Naive thymus-derived CD4-positive, alpha-beta T cell (primary cell): Measurements from ENCODE around the gene MYORG. TPM values are rescaled to one million over a fixed set of nuclear protein-coding genes. Genes with fewer than 3 reads are reported as not detected.

Source experiments
- ATAC-seq: fragments of 150-1000 bp; cut with Tn5 transposase; 2 replicates; pipeline ENCODE4 v1.10.0; 2021; ENCODE audit warnings: mild to moderate bottlenecking, moderate library complexity
- CTCF ChIA-PET: fragments of 350-600 bp; sonication (Branson Sonifier 250); formaldehyde crosslinking; loops from one replicate; lab custom pipeline; 2021; ENCODE audit warnings: antibody characterized with exemption; lab: Charles Lee
- POLR2A ChIA-PET: fragments of 350-600 bp; sonication (Branson Sonifier 250); formaldehyde crosslinking; loops from one replicate; lab custom pipeline; 2021; ENCODE audit warnings: antibody characterized with exemption, inconsistent platforms; lab: Charles Lee
- DNase-seq, 9 donors: peaks; one replicate each; pipeline versions ENCODE4 v3.0.0 to v3.0.0-alpha.2; 2020 to 2022; ENCODE audit warnings: mixed read lengths in 1 of 9
- H3K27ac ChIP-seq: one replicate; pipeline ENCODE4 v1.7.0; 2013; ENCODE audit warnings: mild to moderate bottlenecking, low read depth, low read length, moderate library complexity
- H3K27me3 ChIP-seq, 2 donors: one replicate each; pipeline ENCODE4 v1.7.0; 2013; ENCODE audit warnings: low read length in 2 of 2, mild to moderate bottlenecking in 2 of 2, moderate library complexity in 2 of 2; ENCODE audit not compliant: control insufficient read depth in 2 of 2, insufficient read depth in 2 of 2
- H3K36me3 ChIP-seq, 3 experiments: 1 replicate in 2 of 3; 2 replicates in 1 of 3; pipeline ENCODE4 v1.7.0; 2013; ENCODE audit warnings: low read length in 3 of 3, mild to moderate bottlenecking in 3 of 3, moderate library complexity in 1 of 3; ENCODE audit not compliant: insufficient read depth in 3 of 3, control insufficient read depth in 2 of 3
- H3K4me1 ChIP-seq, 2 donors: one replicate each; pipeline ENCODE4 v1.7.0; 2013; ENCODE audit warnings: low read length in 2 of 2, mild to moderate bottlenecking in 2 of 2, moderate library complexity in 1 of 2; ENCODE audit not compliant: control insufficient read depth in 2 of 2, insufficient read depth in 2 of 2
- H3K4me3 ChIP-seq: 2 replicates; pipeline ENCODE4 v1.7.0; 2013; ENCODE audit warnings: mild to moderate bottlenecking, low read length
- H3K9me3 ChIP-seq, 3 experiments: 1 replicate in 2 of 3; 2 replicates in 1 of 3; pipeline ENCODE4 v1.7.0; 2013; ENCODE audit warnings: low read length in 3 of 3; ENCODE audit not compliant: control insufficient read depth in 2 of 3
- H3K27ac Mint-ChIP-seq, 9 donors: one replicate each; pipeline ENCODE4 v1.8.0; 2020 to 2022; ENCODE audit warnings: mixed read lengths in 9 of 9, mild to moderate bottlenecking in 8 of 9, moderate library complexity in 5 of 9, inconsistent platforms in 2 of 9
- H3K27me3 Mint-ChIP-seq, 5 donors: one replicate each; pipeline ENCODE4 v1.8.0; 2021 to 2022; ENCODE audit warnings: mixed read lengths in 5 of 5, mild to moderate bottlenecking in 1 of 5
- H3K36me3 Mint-ChIP-seq, 5 donors: one replicate each; pipeline ENCODE4 v1.8.0; 2020 to 2022; ENCODE audit warnings: mixed read lengths in 5 of 5, mild to moderate bottlenecking in 3 of 5, inconsistent platforms in 1 of 5
- H3K4me1 Mint-ChIP-seq, 7 donors: one replicate each; pipeline ENCODE4 v1.8.0; 2020 to 2022; ENCODE audit warnings: mixed read lengths in 7 of 7, mild to moderate bottlenecking in 3 of 7, inconsistent platforms in 1 of 7
- H3K4me3 Mint-ChIP-seq, 10 donors: one replicate each; pipeline ENCODE4 v1.8.0; 2020 to 2022; ENCODE audit warnings: mild to moderate bottlenecking in 10 of 10, mixed read lengths in 10 of 10, moderate library complexity in 6 of 10, inconsistent platforms in 2 of 10
- H3K9me3 Mint-ChIP-seq, 11 donors: one replicate each; pipeline ENCODE4 v1.8.0; 2020 to 2022; ENCODE audit warnings: mixed read lengths in 11 of 11, mild to moderate bottlenecking in 4 of 11, inconsistent platforms in 1 of 11, moderate library complexity in 1 of 11
- intact Hi-C, 2 donors: fragments of 100-400 bp; cut with micrococcal nuclease; formaldehyde crosslinking; loops; one replicate each; pipeline ENCODE4 v1.15.1; 2023
- polyA plus RNA-seq, 2 donors: library from polyadenylated mRNA; unstranded; fragments of 300-500 nt; fragmentation: Illumina TruSeq; gene quantifications; one replicate each; pipeline ENCODE4 v1.2.3, GENCODE V29; 2021
- total RNA-seq, 6 experiments: library from RNA in 5 of 6; stranded (reverse) in 5 of 6; gene quantifications; 1 replicate in 5 of 6; 2 replicates in 1 of 6; pipeline ENCODE4 v1.2.3 and lab custom pipeline; 2021 to 2026

The MYORG gene
- total and polyA plus RNA-seq, 7 experiments from 2014 or later, result 0.28 to 1.9 (median 0.78) TPM

- ChIA-PET CTCF (interaction anchor here (0.6 to 5.2 kb wide), 5 partner anchors 23 to 734 kb away, joined by 3 to 39 read pairs (median 3); no protein-coding TSS in a partner anchor), POLR2A (interaction anchor here (0.9 to 6.1 kb wide), 4 partner anchors 17 to 257 kb away, joined by 3 to 62 read pairs (median 4); partner anchors contain the start of genes DNAI1 and SIGMAR1)
- H3K27me3 Mint-ChIP-seq, result peaks cover 0 to 11% (median 0%) of the 10 kb centered on the region in 5 donors
- H3K27me3 ChIP-seq, result no peaks in the 10 kb centered on the region
- H3K27ac Mint-ChIP-seq, result peak overlapping the region; percentile 73 to 93 (median 86)
- no peaks in the 10 kb centered on the region for H3K36me3 Mint-ChIP-seq
- H3K36me3 ChIP-seq, result no peaks in the 10 kb centered on the region
- H3K4me1 ChIP-seq, result peaks cover 16 to 22% of the 10 kb centered on the region in 2 donors
- intact Hi-C loops, result loop anchor here in 1 of 2 donors (1.0 kb wide), 4 partner anchors 78 to 286 kb away; partner anchors contain the start of genes DNAI1 and FAM219A
- H3K4me3 Mint-ChIP-seq, result peak overlapping the region; percentile 78 to 94 (median 91)
- H3K4me3 ChIP-seq, result peak overlapping the region; percentile 58
- peaks cover 0 to 2% (median 0%) of the 10 kb centered on the region in 11 donors for H3K9me3 Mint-ChIP-seq
- DNase-seq, result peak; percentile 56 to 81 (median 77)
- H3K4me1 Mint-ChIP-seq, result peaks cover 24 to 46% (median 41%) of the 10 kb centered on the region in 7 donors
- peak overlapping the region; percentile 65 for H3K27ac ChIP-seq
- ATAC-seq, result peak; percentile 60
- no peaks in the 10 kb centered on the region for H3K9me3 ChIP-seq
Observed at GRCh38 chr9:34380511-34381315, 4.0 kb upstream of the MYORG start.

DNA sequence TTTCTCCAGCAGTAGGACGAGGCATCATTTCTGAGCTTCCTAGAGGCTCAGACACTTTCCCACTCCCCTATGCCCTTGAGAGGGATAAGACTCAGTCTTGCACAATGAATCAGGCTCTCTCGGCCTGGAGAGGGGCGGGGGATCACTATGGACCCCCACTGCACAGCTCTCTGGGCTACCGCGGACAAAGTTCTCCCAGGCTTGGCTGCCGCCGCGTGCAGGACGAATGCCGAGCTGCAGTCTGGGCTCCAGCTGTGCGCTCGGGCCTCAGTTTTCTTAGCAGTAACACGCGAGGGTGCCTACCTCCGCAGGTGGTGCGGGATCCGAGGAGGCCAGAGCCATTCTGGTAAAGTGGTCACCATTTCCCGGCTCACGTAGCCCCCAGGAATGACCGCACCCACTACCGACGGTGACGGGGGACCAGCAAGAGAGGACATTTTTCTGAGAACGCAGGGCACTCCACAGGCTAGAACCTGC, 3.4 kb upstream of the MYORG start:
- intact Hi-C loops, result loop anchor here in 1 of 2 donors (1.0 kb wide), 4 partner anchors 78 to 286 kb away; partner anchors contain the start of genes DNAI1 and FAM219A
- CTCF ChIA-PET, result interaction anchor here (1.3 to 5.2 kb wide), 3 partner anchors 24 to 124 kb away, joined by 3 to 39 read pairs (median 9); no protein-coding TSS in a partner anchor

GRCh38 chr9:34379334-34380033, 2.8 kb upstream of the MYORG start:
- H3K4me1 Mint-ChIP-seq, result peaks cover 25 to 51% (median 46%) of the 10 kb centered on the region in 7 donors
- POLR2A ChIA-PET, result interaction anchor here (0.8 to 6.1 kb wide), 4 partner anchors 15 to 258 kb away, joined by 3 to 62 read pairs (median 4); partner anchors contain the start of genes DNAI1 and SIGMAR1

More for the DNA sequence above, 3.4 kb upstream of the MYORG start:
- peaks cover 0 to 11% (median 0%) of the 10 kb centered on the region in 5 donors for H3K27me3 Mint-ChIP-seq
- peaks cover 0 to 2% (median 0%) of the 10 kb centered on the region in 11 donors for H3K9me3 Mint-ChIP-seq
- no peaks in the 10 kb centered on the region for H3K36me3 ChIP-seq
- peak overlapping the region; percentile 78 to 94 (median 91) for H3K4me3 Mint-ChIP-seq
- POLR2A ChIA-PET, result interaction anchor here (0.9 to 6.1 kb wide), 4 partner anchors 17 to 258 kb away, joined by 3 to 62 read pairs (median 4); partner anchors contain the start of genes DNAI1 and SIGMAR1
- no peaks in the 10 kb centered on the region for H3K9me3 ChIP-seq
- H3K4me1 ChIP-seq, result peaks cover 16 to 22% of the 10 kb centered on the region in 2 donors
- peak overlapping the region; percentile 73 to 91 (median 86) for H3K27ac Mint-ChIP-seq
- DNase-seq, result peak in 6 of 9 donors; percentile 12 to 42 (median 34)
- H3K4me1 Mint-ChIP-seq, result peaks cover 25 to 51% (median 46%) of the 10 kb centered on the region in 7 donors
- peak overlapping the region; percentile 58 for H3K4me3 ChIP-seq
- no peaks in the 10 kb centered on the region for H3K27me3 ChIP-seq
- peak overlapping the region; percentile 63 for H3K27ac ChIP-seq
- ATAC-seq, result no peak
- H3K36me3 Mint-ChIP-seq, result no peaks in the 10 kb centered on the region

DNA sequence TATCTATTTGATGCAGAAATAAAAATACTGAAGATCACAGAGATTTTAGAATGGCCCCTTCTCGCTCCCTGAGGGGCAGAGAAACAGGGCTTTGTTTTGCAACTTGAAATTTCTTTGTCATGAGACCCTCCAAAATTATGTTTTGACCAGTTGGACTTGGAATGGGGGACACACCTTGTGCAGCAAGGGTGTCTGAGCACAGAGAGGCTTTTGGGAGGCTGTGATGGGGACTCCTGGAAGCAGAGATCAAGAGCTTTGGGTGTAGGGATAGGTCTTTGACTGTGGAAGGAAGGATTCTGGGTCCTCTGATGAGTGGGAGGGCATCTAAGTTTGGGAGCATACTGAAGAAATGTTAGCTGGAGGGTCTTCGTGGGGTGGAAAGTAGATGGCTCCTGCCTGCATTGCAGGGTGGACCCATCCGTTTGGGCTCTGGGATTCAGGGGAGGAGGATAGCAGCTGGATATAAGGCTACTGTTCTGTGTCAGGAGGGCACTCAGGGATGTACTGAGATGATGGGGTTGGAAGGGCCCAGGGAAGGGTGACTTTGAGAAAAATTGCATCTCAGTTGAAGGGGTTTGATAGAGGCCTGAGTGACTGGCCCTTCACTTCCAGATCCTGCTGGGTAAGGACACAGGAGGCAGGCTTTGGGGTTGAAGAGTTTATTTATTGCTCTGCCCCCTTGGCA, 1.8 kb upstream of the MYORG start:
- no peaks in the 10 kb centered on the region for H3K9me3 ChIP-seq
- Mint-ChIP-seq H3K9me3 (peaks cover 0 to 2% (median 0%) of the 10 kb centered on the region in 11 donors), H3K36me3 (peaks cover 0 to 4% (median 0%) of the 10 kb centered on the region in 5 donors), H3K27ac (peak overlapping the region in 2 of 9 donors; percentile 49 to 86), H3K27me3 (peaks cover 0 to 11% (median 0%) of the 10 kb centered on the region in 5 donors), H3K4me1 (peaks cover 27 to 51% (median 46%) of the 10 kb centered on the region in 7 donors), H3K4me3 (peak overlapping the region in 9 of 10 donors; percentile 6 to 91 (median 57))
- intact Hi-C loops, result loop anchor here (1.0 to 10.0 kb wide), 15 partner anchors 46 to 1826 kb away; partner anchors contain the start of genes CLTA (in 1 of the 2), DNAJA1 (in 1 of the 2), HINT2 (in 1 of the 2) and KIF24 (in 1 of the 2)
- H3K4me1 ChIP-seq, result peaks cover 16 to 22% of the 10 kb centered on the region in 2 donors
- CTCF ChIA-PET, result interaction anchor here (1.0 to 5.2 kb wide), 8 partner anchors 10 to 123 kb away, joined by 3 to 39 read pairs (median 4); no protein-coding TSS in a partner anchor
- no peak overlapping the region for H3K27ac ChIP-seq
- ATAC-seq, result no peak
- POLR2A ChIA-PET, result interaction anchor here (1.5 to 6.1 kb wide), 3 partner anchors 45 to 286 kb away, joined by 3 to 62 read pairs (median 6); no protein-coding TSS in a partner anchor
- H3K27me3 ChIP-seq, result no peaks in the 10 kb centered on the region
- no peaks in the 10 kb centered on the region for H3K36me3 ChIP-seq
- DNase-seq, result no peak
- no peak overlapping the region for H3K4me3 ChIP-seq

More at GRCh38 chr9:34379334-34380033, 2.8 kb upstream of the MYORG start:
- Histone ChIP-seq H3K4me1 (peaks cover 16 to 22% of the 10 kb centered on the region in 2 donors), H3K27me3 (no peaks in the 10 kb centered on the region), H3K36me3 (no peaks in the 10 kb centered on the region), H3K27ac (peak overlapping the region; percentile 63), H3K9me3 (no peaks in the 10 kb centered on the region), H3K4me3 (peak overlapping the region; percentile 58)
- peak overlapping the region; percentile 63 to 91 (median 86) for H3K27ac Mint-ChIP-seq
- DNase-seq (peak; percentile 78 to 94 (median 90)), ATAC-seq (peak; percentile 65)
- peak overlapping the region; percentile 78 to 94 (median 91) for H3K4me3 Mint-ChIP-seq
- intact Hi-C loops, result loop anchor here (1.0 to 10.0 kb wide), 19 partner anchors 47 to 1827 kb away; partner anchors contain the start of genes CLTA (in 1 of the 2), DNAI1 (in 1 of the 2), DNAJA1 (in 1 of the 2) and FAM219A (in 1 of the 2)
- H3K36me3 Mint-ChIP-seq, result no peaks in the 10 kb centered on the region
- CTCF ChIA-PET, result interaction anchor here (1.0 to 5.2 kb wide), 6 partner anchors 19 to 123 kb away, joined by 3 to 39 read pairs (median 4); no protein-coding TSS in a partner anchor
- peaks cover 0 to 11% (median 0%) of the 10 kb centered on the region in 5 donors for H3K27me3 Mint-ChIP-seq
- peaks cover 0 to 2% (median 0%) of the 10 kb centered on the region in 11 donors for H3K9me3 Mint-ChIP-seq

GRCh38 chr9:34377404-34377746, 677 bp upstream of the MYORG start:
- DNase-seq (no peak), ATAC-seq (no peak)
- Mint-ChIP-seq H3K27ac (peak overlapping the region in 5 of 9 donors; percentile 52 to 78 (median 65)), H3K4me3 (peak overlapping the region; percentile 78 to 94 (median 91)), H3K36me3 (peaks cover 0 to 4% (median 0%) of the 10 kb centered on the region in 5 donors), H3K9me3 (peaks cover 0 to 2% (median 0%) of the 10 kb centered on the region in 11 donors), H3K27me3 (peaks cover 0 to 7% (median 0%) of the 10 kb centered on the region in 5 donors), H3K4me1 (peaks cover 27 to 51% (median 46%) of the 10 kb centered on the region in 7 donors)
- Histone ChIP-seq H3K27ac (peak overlapping the region; percentile 28), H3K36me3 (no peaks in the 10 kb centered on the region), H3K4me3 (peak overlapping the region; percentile 82), H3K27me3 (no peaks in the 10 kb centered on the region), H3K4me1 (peaks cover 16 to 22% of the 10 kb centered on the region in 2 donors), H3K9me3 (no peaks in the 10 kb centered on the region)
- intact Hi-C loops, result loop anchor here (1.0 to 10.0 kb wide), 18 partner anchors 48 to 1825 kb away; partner anchors contain the start of genes UBAP1 (in 2 of the 2), APTX (in 1 of the 2), CLTA (in 1 of the 2) and DCAF12 (in 1 of the 2)
- ChIA-PET CTCF (interaction anchor here (1.2 to 5.2 kb wide), 4 partner anchors 9 to 46 kb away, joined by 3 to 39 read pairs (median 7); no protein-coding TSS in a partner anchor), POLR2A (interaction anchor here (1.5 to 6.1 kb wide), 3 partner anchors 44 to 287 kb away, joined by 3 to 62 read pairs (median 6); no protein-coding TSS in a partner anchor)
